Caco-2 (cell line): Measurements from ENCODE around the gene SUMO3. TPM values are rescaled to one million over a fixed set of nuclear protein-coding genes. Genes with fewer than 3 reads are reported as not detected.

Source experiments
- BruUV-seq: library from RNA; stranded (reverse); fragments of 400-500 nt; replicated peaks from 2 replicates; lab custom pipeline; 2021; lab: Mats Ljungman, UMichigan
- CTCF ChIA-PET: fragments of 300-600 bp; sonication (Branson Sonifier 250); formaldehyde crosslinking; loops from one replicate; lab custom pipeline; 2022; ENCODE audit warnings: antibody characterized with exemption; lab: Charles Lee
- POLR2A ChIA-PET: fragments of 300-600 bp; sonication (Branson Sonifier 250); formaldehyde crosslinking; loops from one replicate; lab custom pipeline; 2022; ENCODE audit warnings: antibody characterized with exemption; lab: Charles Lee
- DNase-seq, 2 experiments: peaks; one replicate each; pipeline versions ENCODE4 v3.0.0 to v3.0.0-alpha.2; 2020 to 2022
- H3K27me3 ChIP-seq: replicated peaks from 2 replicates; pipeline ENCODE4 v1.6.0; 2011; ENCODE audit warnings: low read length; ENCODE audit not compliant: control insufficient read depth, insufficient read depth
- H3K36me3 ChIP-seq: 2 replicates; pipeline ENCODE4 v1.5.1; 2011; ENCODE audit warnings: low read length; ENCODE audit not compliant: control insufficient read depth, insufficient read depth
- H3K4me1 ChIP-seq: fragments of 250-450 bp; sonication (Bioruptor Pico); 2 replicates; pipeline ENCODE4 v1.5.1; 2020; ENCODE audit warnings: mild to moderate bottlenecking
- H3K4me3 ChIP-seq: 2 replicates; pipeline ENCODE4 v1.5.1; 2011; ENCODE audit warnings: low read depth, mild to moderate bottlenecking, control low read depth, low read length
- H3K9me3 ChIP-seq: fragments of 250-450 bp; sonication (Bioruptor Pico); 2 replicates; pipeline ENCODE4 v1.5.1; 2020; ENCODE audit warnings: mild to moderate bottlenecking, moderate library complexity
- H3K27ac Mint-ChIP-seq: one replicate; pipeline ENCODE4 v1.8.0; 2022; ENCODE audit warnings: mixed read lengths; ENCODE audit not compliant: unreplicated experiment
- H3K27me3 Mint-ChIP-seq: one replicate; pipeline ENCODE4 v1.8.0; 2022; ENCODE audit warnings: mixed read lengths; ENCODE audit not compliant: insufficient read depth, unreplicated experiment
- H3K36me3 Mint-ChIP-seq: one replicate; pipeline ENCODE4 v1.8.0; 2022; ENCODE audit warnings: mild to moderate bottlenecking, mixed read lengths; ENCODE audit not compliant: insufficient read depth, unreplicated experiment
- H3K4me1 Mint-ChIP-seq: one replicate; pipeline ENCODE4 v1.8.0; 2022; ENCODE audit warnings: low read depth, mixed read lengths; ENCODE audit not compliant: unreplicated experiment
- H3K4me3 Mint-ChIP-seq: one replicate; pipeline ENCODE4 v1.8.0; 2022; ENCODE audit warnings: mild to moderate bottlenecking, moderate library complexity, mixed read lengths; ENCODE audit not compliant: unreplicated experiment
- H3K9me3 Mint-ChIP-seq: one replicate; pipeline ENCODE4 v1.8.0; 2022; ENCODE audit warnings: mixed read lengths; ENCODE audit not compliant: unreplicated experiment
- CTCF ChIP-seq, 2 experiments: fragments of 200-600 bp in 1 of 2; IDR thresholded peaks; 1 replicate in 1 of 2; 2 replicates in 1 of 2; pipeline versions ENCODE4 v1.5.1 to v1.8.0; 2011 to 2022; ENCODE audit warnings: antibody characterized with exemption in 1 of 2, control low read depth in 1 of 2, inconsistent platforms in 1 of 2, low read depth in 1 of 2, low read length in 1 of 2, mild to moderate bottlenecking in 1 of 2, moderate library complexity in 1 of 2; ENCODE audit not compliant: insufficient read depth in 1 of 2, severe bottlenecking in 1 of 2, unreplicated experiment in 1 of 2
- intact Hi-C: fragments of 100-400 bp; cut with micrococcal nuclease; formaldehyde crosslinking; loops from one replicate; pipeline ENCODE4 v1.10.0; 2022; ENCODE audit not compliant: unreplicated experiment
- total RNA-seq: library from RNA; stranded (reverse); gene quantifications from 2 replicates; pipeline ENCODE4 v1.2.3, GENCODE V29; 2022

Gene SUMO3
- total RNA-seq, 1 experiment from 2014 or later = 118 TPM

GRCh38 chr21:44853601-44854390 is 35.9 kb upstream of the SUMO3 start:
- no peak for TF ChIP-seq CTCF (IDR thresholded peaks at IDR 0.05; ENCODE audit: insufficient read depth in 1 of 2, low read depth in 1 of 2, low read length in 1 of 2, severe bottlenecking in 1 of 2, unreplicated experiment in 1 of 2)
- no peaks in the 10 kb centered on the region for H3K9me3 Mint-ChIP-seq
- no peaks in the 10 kb centered on the region for H3K27me3 Mint-ChIP-seq
- H3K9me3 ChIP-seq = no peaks in the 10 kb centered on the region
- H3K36me3 ChIP-seq = no peaks in the 10 kb centered on the region; the same call in 1 of the 2 replicates
- H3K4me3 Mint-ChIP-seq = no peak overlapping the region
- H3K27ac Mint-ChIP-seq = peak overlapping the region; percentile 45
- peak in 1 of 2 experiments; percentile 27 for DNase-seq
- ChIA-PET CTCF (no interaction called here), POLR2A (no interaction called here)
- H3K4me1 Mint-ChIP-seq = no peaks in the 10 kb centered on the region
- H3K4me1 ChIP-seq = peaks cover 17% of the 10 kb centered on the region
- H3K36me3 Mint-ChIP-seq = peaks cover 80% of the 10 kb centered on the region
- no peak overlapping the region for H3K4me3 ChIP-seq
- no peaks in the 10 kb centered on the region for H3K27me3 ChIP-seq
- intact Hi-C loops = no loop called here
- no TSS peak for BruUV-seq

GRCh38 chr21:44850905-44851657 is 33.2 kb upstream of the SUMO3 start:
- ChIA-PET CTCF (no interaction called here), POLR2A (no interaction called here)
- no peaks in the 10 kb centered on the region for H3K27me3 Mint-ChIP-seq
- no TSS peak for BruUV-seq
- H3K4me3 ChIP-seq = no peak overlapping the region
- TF ChIP-seq CTCF (IDR thresholded peaks at IDR 0.05; ENCODE audit: insufficient read depth in 1 of 2, low read depth in 1 of 2, low read length in 1 of 2, severe bottlenecking in 1 of 2, unreplicated experiment in 1 of 2) = no peak
- peak in 1 of 2 experiments; percentile 14 for DNase-seq
- H3K36me3 ChIP-seq = no peaks in the 10 kb centered on the region; the same call in 1 of the 2 replicates
- peaks cover 26% of the 10 kb centered on the region for H3K4me1 ChIP-seq
- H3K4me1 Mint-ChIP-seq = no peaks in the 10 kb centered on the region
- H3K36me3 Mint-ChIP-seq = peaks cover 94% of the 10 kb centered on the region
- no peaks in the 10 kb centered on the region for H3K9me3 Mint-ChIP-seq
- no peak overlapping the region for H3K27ac Mint-ChIP-seq
- no peaks in the 10 kb centered on the region for H3K9me3 ChIP-seq
- intact Hi-C loops = no loop called here
- H3K4me3 Mint-ChIP-seq = no peak overlapping the region
- H3K27me3 ChIP-seq = no peaks in the 10 kb centered on the region

- no TSS peak for BruUV-seq
- H3K9me3 ChIP-seq = no peaks in the 10 kb centered on the region
- no peaks in the 10 kb centered on the region; the same call in 1 of the 2 replicates for H3K36me3 ChIP-seq
- Mint-ChIP-seq H3K4me3 (no peak overlapping the region), H3K36me3 (peaks cover 94% of the 10 kb centered on the region), H3K9me3 (no peaks in the 10 kb centered on the region), H3K27ac (no peak overlapping the region), H3K4me1 (no peaks in the 10 kb centered on the region), H3K27me3 (no peaks in the 10 kb centered on the region)
- DNase-seq = peak in 1 of 2 experiments; percentile 33
- TF ChIP-seq CTCF (IDR thresholded peaks at IDR 0.05; ENCODE audit: insufficient read depth in 1 of 2, low read depth in 1 of 2, low read length in 1 of 2, severe bottlenecking in 1 of 2, unreplicated experiment in 1 of 2) = no peak
- intact Hi-C loops = no loop called here
- H3K4me3 ChIP-seq = no peak overlapping the region
- CTCF ChIA-PET = no interaction called here
- peaks cover 33% of the 10 kb centered on the region for H3K4me1 ChIP-seq
- POLR2A ChIA-PET = no interaction called here
- no peaks in the 10 kb centered on the region for H3K27me3 ChIP-seq
These were observed 32.4 kb upstream of the SUMO3 start for GRCh38 chr21:44850208-44850800.
